Stomach (tissue), 4 donors: Measurements from ENCODE around the gene DDX11.

ENCODE experiments used
- CTCF ChIP-seq, 7 experiments: fragments of 450-650 bp in 4 of 7; fragments of 200-600 bp in 3 of 7; sonication (generic) in 3 of 7; IDR thresholded peaks; one replicate each; pipeline ENCODE4 v1.5.1; 2016 to 2019; ENCODE audit warnings: antibody characterized with exemption in 7 of 7, control low read depth in 2 of 7, mild to moderate bottlenecking in 1 of 7
- EP300 ChIP-seq: sonication (generic); formaldehyde crosslinking; IDR thresholded peaks from one replicate; pipeline ENCODE4 v1.6.1; 2017; ENCODE audit warnings: antibody characterized with exemption

DNA sequence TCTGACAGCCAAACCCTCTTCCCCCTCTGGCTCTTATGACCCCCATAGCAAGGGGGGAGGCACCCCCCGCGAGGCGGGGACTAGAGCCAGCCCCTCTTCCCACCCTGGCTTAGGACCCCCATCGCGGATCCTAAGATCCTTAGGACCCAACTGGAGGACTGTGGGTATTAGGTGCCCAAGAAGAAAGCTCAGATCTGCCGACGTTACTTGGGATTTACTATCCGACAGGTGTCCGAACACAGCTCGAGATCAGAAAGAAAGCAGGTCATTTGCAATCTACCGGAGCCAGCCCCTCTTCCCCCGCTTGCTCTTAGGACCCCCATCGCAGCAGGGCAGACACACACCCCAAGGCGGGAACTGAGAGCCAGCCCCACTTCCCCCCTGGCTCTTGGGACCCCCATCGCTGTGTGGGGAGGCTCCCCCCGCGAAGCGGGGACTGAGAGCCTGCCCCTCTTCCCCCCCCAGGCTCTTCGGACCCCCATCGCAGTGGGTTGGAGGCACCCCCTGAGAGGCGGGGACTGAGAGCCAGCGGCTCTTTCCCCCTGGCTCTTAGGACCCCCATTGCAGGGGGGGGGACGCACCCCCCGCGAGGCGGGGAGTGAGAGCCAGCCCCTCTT is 46.8 kb downstream of the DDX11 start:
- TF ChIP-seq CTCF (IDR thresholded peaks at IDR 0.05) (no peak), EP300 (no peak)
